SK-MEL-5 (cell line): ENCODE results near the gene DNMT3B. TPM values are rescaled to one million over a fixed set of nuclear protein-coding genes. Genes with fewer than 3 reads are reported as not detected.
A peak's percentile ranks its signal among the peaks of the same experiment; 100 is the strongest.

Experiments
- DNase-seq: peaks from one replicate; pipeline ENCODE4 v3.0.0-alpha.2; 2016; ENCODE audit warnings: low read depth, low spot score
- in situ Hi-C: cut with HindIII; loops from 2 replicates; pipeline ENCODE4 v1.10.0; 2016; ENCODE audit warnings: low sequenced_read_pairs, high pct_unique_total_duplicates, low pct_unique_long_range_greater_than_20kb
- total RNA-seq: library from RNA; depleted of rRNA; stranded (reverse); fragments of >200 nt; shearing (Covaris generic); gene quantifications from 2 replicates; pipeline ENCODE4 v1.2.3, GENCODE V29; 2014

The DNMT3B gene
- total RNA-seq, 1 experiment from 2014 or later = 1.9 TPM

DNA sequence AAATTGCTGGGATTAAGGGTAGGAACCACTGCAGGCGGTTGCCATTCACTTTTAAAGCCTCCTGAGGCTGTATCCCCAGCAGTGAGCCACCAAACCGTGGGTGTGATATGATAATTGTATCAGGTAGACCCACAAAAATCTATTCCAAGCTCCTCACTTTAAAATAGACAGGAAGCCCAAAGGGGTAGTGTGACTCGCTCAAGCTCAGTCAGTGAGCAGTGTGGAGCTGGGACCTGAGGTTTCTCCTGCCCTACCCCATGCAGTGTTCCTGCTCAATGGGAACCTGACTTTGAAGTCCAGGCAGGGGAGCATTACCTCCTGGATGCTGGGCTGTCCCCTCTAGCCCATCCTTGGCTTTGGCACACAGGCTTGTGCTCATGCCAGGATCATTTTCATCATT lies 42.6 kb downstream of the DNMT3B start:
- in situ Hi-C loops = no loop called here
- DNase-seq = no peak

DNA sequence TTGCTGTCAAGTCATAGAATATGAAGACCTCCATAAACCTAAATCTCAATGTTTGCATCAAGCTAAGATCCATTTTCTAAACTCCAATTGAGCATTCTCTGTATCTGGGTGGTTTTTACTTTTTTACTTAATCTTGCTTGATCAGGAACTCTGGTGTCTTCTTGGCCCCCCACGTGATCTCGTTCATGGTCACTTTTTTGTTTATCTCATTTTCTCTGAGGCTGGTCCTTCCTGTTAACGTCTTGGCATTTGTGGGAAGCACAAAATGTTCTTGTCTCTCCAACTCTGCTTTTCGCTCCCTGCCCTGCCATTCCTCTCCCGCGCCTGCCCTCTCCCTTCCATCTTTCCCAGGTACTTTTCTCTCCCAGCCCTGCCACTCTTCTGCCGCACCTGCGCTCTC lies 43.5 kb downstream of the DNMT3B start:
- in situ Hi-C loops = no loop called here
- no peak for DNase-seq

DNA sequence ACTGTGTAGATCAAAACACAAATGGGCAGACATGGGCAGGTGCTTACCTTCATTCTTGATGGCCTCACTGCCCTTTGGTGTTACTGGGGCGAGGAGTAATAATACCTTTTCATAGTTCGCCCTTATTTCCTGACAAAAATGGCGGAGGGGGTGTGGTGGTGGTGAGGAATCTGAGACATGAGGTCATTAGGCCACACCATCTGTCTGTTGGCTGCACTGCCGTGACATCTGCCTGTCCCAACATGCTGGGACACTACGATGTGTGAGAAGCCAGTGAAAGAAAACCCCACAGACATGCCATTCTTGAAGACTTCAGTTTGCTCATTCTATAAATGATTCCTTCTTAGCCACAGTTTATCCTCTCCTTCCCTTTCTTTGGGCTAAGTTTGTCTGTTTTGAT lies 44.2 kb downstream of the DNMT3B start:
- in situ Hi-C loops = no loop called here
- DNase-seq = no peak

DNA sequence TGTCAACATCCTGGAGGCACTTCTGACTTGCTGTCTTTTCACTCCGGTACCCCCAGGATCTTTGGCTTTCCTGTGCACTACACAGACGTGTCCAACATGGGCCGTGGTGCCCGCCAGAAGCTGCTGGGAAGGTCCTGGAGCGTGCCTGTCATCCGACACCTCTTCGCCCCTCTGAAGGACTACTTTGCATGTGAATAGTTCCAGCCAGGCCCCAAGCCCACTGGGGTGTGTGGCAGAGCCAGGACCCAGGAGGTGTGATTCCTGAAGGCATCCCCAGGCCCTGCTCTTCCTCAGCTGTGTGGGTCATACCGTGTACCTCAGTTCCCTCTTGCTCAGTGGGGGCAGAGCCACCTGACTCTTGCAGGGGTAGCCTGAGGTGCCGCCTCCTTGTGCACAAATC lies 45.5 kb downstream of the DNMT3B start:
- no peak for DNase-seq
- in situ Hi-C loops = no loop called here

DNA sequence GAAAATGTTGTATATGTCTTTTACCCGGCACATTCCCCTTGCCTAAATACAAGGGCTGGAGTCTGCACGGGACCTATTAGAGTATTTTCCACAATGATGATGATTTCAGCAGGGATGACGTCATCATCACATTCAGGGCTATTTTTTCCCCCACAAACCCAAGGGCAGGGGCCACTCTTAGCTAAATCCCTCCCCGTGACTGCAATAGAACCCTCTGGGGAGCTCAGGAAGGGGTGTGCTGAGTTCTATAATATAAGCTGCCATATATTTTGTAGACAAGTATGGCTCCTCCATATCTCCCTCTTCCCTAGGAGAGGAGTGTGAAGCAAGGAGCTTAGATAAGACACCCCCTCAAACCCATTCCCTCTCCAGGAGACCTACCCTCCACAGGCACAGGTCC lies 46.3 kb downstream of the DNMT3B start:
- no peak for DNase-seq
- in situ Hi-C loops = no loop called here

DNA sequence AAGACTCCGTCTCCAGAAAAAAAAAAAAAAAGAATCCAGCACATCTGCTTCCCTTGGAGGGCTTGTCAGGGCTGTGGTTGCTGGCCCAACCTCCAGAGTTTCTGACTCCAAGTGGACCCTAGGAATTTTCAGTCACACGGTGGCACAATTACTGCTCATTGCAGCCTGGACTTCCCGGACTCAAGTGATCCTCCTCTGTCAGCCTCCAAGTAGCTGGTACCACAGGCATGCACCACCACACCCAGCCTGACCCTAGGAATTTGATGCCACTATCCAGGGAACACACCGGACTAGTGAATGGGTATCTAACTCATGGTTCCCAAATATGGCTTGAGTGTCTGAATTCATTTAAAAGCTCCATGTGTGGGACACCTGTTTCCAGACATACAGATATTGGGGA lies 47.7 kb downstream of the DNMT3B start:
- no peak for DNase-seq
- in situ Hi-C loops = no loop called here

DNA sequence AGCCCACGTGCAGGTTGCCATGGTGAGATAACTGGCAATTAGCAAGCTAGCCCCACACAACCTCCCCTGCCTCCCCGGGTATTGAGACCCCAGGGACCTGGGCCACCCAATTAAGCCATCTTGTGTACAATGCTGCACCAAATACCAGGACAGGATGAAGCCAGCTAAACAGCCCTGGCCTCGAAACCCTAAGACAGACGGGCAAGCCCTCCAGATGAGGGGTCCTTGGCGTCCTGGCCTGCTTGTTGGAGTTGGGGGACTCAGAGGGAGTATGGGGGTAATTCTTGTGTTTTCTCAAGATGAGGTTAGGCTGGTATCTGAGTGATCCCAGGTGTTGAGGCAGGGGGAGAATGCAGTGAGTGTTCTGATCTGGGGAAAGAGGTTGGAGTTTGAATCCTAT lies 48.8 kb downstream of the DNMT3B start:
- in situ Hi-C loops = no loop called here
- DNase-seq = no peak

DNA sequence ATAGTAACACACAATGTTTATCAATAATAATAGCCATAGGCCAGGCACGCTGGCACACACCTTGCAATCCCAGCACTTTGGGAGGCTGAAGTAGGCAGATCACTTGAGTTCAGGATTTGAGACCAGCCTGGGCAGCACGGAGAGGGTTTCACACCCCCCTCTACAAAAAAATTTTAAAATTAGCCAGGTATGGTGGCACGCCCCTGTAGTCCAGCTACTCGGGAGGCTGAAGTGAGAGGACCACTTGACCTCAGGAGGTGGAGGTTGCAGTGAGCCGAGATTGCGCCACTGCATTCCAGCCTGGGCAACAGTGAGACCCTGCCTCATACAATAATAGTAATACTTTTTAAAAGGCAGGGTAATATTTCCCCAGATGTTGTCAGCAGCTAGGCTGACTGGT lies 49.7 kb downstream of the DNMT3B start:
- in situ Hi-C loops = no loop called here
- no peak for DNase-seq

DNA sequence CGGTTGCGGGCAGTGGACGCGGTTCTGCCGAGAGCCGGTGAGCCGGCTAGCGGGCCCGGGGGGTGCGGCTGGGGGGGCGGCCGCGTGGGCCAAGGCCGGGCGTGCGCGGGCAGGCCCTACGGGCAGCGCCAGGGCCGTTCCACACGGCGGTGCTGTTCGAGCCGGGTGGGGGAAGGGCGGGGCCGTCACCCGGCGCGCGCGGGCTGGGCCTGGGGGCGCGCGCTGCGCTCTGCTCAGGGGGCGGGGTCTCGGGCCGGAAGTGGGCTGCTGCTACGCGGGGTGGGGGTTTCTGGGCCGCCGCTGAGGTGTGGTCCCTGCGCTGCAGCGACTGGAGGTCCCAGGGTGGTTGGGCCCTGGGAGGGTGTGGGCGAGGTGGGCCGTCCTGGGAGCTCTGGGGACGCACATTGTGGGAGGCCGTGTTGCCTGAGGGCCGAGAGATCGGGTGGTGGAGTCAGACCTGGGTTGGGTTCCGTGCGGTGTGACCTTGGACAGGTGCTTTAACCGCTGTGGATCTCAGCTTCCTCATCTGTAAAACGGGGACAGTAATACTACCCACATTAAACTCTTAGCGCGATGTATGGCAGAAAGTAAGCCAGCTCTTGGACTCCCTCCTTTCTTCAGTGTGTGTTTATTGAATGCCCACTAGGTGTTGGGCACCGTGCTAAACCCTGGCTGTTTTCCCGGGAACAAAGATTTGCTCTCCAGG lies 58.0 kb downstream of the DNMT3B start:
- in situ Hi-C loops = no loop called here
- peak; percentile 71 for DNase-seq

DNA sequence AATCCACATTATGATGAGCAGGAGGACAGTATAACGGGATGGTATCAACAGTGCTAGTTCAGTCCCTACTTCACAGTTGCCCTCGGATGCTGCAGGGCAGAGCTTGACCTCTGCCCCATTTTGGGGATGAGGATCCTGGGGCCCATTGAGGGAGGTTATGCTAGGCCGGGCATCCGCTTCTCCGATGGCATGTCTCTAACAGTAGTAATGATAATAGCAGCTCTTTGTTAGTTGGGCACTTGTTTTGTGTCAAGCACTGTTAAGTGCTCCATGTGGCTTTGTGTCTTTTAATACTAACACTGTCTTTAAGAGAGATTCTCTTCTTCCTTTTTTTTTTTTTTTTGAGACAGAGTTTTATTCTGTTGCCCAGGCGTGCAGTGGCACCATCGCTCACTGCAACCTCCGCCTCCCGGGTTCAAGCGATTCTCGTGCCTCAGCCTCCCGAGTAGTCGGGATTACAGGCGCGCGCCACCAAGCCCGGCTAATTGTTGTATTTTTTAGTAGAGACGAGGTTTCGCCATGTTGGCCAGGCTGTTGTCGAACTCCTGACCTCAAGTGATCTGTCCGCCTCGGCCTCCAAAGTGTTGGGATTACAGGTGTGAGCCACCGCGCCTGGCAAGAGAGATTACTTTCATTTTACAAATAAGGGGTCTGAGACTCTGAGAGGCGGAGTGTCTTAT lies 58.7 kb downstream of the DNMT3B start:
- DNase-seq = peak; percentile 11
- in situ Hi-C loops = no loop called here

DNA sequence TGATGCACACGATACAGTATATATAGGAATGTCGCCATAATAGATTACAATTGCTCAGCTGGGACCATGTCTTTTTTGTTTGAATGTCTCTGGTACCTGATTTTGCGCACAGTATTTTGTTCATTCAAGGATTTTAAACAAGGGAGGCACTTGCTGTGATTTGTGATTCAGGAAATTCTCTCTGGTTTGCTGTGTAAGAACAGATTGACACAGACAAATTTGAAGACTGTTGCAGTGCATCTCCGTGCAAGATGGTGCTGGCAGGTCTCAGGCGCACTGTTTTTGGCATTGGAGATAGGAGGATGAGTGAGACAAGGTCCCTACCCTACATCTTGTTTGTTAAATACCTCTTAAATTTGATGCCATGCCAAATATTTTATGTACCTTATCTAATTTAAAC lies 60.0 kb downstream of the DNMT3B start:
- no peak for DNase-seq
- in situ Hi-C loops = no loop called here

DNA sequence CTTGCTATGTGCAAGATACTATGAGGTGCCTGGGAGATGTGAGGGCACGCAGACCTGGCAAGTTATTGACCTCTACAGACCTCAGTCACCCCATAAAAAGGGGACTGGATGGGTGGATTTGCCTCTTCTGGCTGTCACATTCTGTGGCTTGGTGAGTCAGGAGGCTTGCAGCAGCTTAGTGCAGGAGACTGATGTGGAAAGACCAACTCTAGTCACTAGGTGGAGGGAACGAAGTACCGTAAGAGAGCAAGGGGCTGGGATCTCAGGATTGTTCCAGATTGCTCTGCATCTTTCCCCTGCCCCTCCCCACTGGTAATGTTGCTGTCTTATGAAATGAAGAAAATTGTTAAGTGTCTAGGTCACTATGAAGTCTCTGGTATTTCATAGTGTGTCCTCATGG lies 60.9 kb downstream of the DNMT3B start:
- DNase-seq = no peak
- in situ Hi-C loops = no loop called here

DNA sequence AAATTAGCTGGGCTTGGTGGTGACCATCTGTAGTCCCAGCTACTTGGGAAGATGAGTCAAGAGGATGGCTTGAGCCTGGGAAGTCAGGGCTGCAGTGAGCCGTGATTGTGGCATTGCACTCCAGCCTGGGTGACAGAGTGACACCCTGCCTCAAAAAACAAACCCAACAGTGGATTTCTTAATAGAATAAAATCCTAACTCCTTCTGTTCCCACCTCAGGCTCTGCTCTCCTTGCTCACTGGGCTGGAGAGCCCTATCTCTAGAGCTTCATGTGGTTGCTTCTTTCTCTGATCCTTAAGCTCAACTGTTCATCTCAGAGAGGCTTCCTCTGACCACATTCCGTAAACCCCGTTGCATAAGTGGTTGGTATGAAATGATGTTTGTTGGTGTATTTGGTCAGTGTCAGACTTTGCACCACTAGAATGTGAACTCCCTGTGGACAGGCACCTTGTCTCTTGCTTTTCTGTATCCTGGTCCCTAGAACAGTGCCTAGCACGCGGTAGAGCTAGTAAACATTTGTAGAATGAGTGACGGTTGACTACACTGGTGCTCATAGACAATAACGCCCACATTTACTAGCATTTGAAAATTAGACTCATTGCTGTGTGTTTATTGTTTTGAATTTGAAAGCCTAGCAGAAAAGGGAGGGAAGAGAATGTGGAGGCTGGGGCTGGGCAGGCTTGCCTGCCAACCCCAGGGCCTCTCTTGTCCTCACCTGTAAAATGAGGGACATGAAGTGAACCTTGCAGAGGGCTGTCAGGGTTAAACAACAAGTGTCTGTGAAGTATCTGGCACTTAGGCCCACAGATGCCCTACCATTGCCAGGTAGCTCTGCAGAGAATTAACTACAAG lies 61.8 kb downstream of the DNMT3B start:
- no peak for DNase-seq
- in situ Hi-C loops = no loop called here

DNA sequence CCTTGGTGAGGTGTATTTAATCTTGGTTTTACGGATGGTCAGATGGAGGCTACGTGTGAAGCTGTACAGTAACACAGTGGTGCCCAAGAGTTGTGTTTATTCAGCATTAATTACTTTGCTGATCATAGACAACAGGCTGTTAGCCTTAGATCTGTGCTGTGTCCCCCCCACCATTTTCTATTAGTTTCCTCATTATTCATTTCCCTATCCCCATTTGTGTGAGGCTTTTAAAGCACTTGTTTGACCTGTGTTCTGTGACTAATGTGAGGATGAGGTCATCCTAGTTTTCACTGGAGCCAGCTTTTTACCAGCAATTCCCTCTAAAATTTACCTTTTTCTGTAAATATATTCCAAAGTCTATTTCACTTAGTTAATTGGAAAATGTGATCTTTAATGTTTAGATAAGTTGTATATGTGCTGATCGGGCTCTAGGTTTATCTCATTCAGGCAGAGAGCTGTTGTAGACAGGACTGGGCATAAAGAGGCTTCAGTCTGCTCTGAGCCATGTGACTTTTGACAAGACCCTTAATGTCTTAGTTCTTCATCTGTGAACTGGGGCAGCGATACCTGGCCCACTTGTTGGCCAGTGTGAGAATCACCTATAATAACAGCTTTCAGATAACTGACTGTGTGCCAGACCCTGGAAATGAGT lies 66.0 kb downstream of the DNMT3B start:
- DNase-seq = no peak
- in situ Hi-C loops = no loop called here

DNA sequence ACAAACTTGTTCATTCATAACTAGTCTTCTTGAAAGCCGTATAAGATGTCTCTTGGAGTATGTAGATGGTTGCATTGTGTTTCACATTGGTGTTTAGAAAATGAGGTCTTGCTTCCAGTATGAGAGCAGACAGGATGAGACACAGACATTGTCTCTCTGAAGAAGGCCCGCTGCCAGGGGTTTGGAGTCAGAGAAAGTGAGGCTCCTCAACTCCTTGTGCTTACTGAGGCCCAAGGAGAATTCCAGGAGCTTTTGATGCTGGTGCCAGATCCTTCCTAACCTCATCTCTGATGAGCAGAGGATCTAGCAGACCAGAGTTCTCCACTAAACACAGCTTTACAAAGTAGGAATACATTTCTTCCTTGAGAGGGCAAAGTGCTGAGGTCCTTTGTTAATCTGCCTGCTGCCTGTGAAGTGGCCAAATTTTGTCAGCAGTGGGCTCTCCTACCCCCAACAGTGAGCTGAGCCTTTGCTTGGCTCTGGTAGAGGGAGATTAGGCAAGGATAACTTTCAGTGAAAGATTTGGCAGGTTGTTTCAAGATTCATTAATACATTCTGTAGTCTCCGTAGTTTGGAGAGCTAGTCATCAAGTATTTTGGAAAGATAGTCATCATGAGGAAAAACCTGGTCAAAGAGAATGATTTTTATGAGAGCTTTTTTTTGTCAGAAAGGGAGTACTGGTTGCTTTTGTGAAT lies 67.3 kb downstream of the DNMT3B start:
- in situ Hi-C loops = no loop called here
- no peak for DNase-seq

DNA sequence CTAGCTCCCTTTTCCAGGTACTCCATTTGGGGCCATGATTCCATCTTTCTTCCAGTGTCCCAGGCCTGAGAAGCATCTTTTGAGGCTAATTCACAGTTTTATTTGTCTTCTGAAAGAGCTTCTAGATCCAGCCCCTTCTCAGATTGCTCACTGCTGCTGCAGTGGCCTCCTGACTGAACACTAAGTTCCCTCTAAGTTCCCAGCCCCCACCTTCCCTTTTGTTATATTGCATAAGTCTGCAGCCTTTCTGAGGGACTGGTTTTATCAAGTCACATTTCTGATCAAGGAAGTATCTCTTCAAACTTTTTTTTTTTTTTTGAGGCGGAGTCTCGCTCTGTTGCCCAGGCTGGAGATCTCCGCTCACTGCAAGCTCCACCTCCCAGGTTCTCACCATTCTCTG lies 68.3 kb downstream of the DNMT3B start:
- in situ Hi-C loops = no loop called here
- DNase-seq = no peak

DNA sequence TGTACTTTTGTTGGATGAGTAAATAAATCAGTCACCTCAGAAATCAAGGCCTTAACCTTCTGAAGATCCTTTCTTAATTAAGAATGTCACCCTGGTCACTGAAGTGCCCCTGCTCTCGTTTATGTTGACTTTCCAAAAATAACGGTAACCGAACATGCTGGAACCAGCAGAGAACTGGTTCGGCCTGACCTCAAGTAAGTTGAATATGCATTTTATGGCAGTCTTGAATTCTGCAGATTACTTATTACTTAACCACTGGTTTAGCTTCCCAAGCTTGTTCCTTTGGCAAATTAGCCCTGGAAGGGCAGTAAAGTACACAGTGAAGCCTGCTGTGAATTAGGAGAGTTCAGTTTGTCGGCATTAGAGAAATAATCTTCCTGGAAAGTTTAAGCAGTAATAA lies 69.8 kb downstream of the DNMT3B start:
- DNase-seq = no peak
- in situ Hi-C loops = no loop called here

DNA sequence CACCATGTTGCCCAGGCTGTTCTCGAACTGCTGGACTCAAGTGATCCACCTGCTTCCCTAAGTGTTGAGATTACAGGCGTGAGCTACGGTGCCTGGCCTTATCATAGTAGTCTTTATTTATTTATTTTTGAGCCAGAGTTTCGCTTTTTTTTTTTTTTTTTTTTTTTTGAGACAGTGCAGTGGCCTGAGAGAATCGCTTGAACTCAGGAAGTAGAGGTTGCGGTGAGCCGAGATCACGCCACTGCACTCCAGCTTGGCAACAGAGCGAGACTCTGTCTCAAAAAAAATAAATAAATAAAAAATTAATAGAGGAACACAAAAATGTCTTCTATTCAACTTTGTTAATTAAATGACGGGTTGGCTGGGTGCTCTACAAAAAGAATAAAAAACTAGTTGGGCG lies 70.5 kb downstream of the DNMT3B start:
- in situ Hi-C loops = no loop called here

More for the DNA sequence above, 70.5 kb downstream of the DNMT3B start:
- no peak for DNase-seq
